ENCODE results near the gene HRCT1.

GRCh38 chr9:35956651-35957050 is 50.6 kb downstream of the HRCT1 start:
- TF ChIP-seq CTCF (IDR thresholded peaks at IDR 0.05; ENCODE audit: insufficient read depth, low read length, poor library complexity, severe bottlenecking) (no peak), EZH2phosphoT487 (conservative IDR thresholded peaks at IDR 0.05; ENCODE audit: low read length) (no peak)
